ENCODE measurements around the gene FMN1.

The FMN1 gene

DNA sequence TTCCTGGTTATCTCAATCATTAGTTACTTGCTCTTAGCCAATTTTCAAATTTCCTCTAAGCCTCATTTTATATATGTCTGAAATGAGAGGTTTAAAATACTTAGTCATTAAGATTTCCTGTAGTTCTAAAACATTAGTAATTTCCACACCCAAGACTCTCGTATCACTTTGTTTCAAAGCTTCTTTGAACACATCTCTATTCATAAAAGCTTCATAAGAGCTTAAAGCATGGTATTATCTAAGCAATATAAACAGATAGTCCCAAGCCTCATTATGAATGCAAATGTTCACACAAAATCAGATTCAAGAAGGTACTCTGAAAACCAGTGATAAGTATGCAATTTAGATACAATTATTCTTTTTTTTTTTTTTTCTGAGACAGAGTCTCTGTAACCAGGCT lies 217.0 kb downstream of the FMN1 start:
- Histone ChIP-seq H3K27ac (ENCODE audit: low read depth, low read length) (no peak overlapping the region), H3K4me1 (ENCODE audit: control insufficient read depth, insufficient read depth, low read length) (no peaks in the 10 kb centered on the region), H3K27me3 (ENCODE audit: control insufficient read depth, insufficient read depth, low read length) (no peaks in the 10 kb centered on the region), H3K4me3 (ENCODE audit: low read depth, low read length) (no peak overlapping the region), H3K9me3 (ENCODE audit: control insufficient read depth, insufficient read depth, low read depth, low read length) (no peaks in the 10 kb centered on the region), H3K36me3 (ENCODE audit: control insufficient read depth, insufficient read depth, low read length) (no peaks in the 10 kb centered on the region), H3K9ac (ENCODE audit: low read length) (no peak overlapping the region)

DNA sequence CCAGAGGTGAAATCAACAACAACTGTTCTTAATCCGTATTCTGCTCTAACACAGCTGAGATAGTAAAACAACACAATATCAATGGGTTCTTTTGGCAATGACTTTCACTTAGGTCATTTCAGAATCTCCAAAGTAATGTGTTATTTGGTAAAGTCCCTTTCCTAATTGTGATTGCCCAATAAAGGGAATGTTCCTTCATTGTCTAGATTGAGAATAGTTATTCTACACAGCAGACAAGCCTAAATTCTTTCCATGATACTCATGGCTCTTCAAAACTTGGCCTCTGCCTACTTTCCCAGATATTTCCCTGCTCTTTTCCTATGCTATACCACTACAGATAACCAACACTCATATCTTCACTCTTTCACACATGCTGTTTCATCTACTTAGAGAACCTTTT lies 219.8 kb downstream of the FMN1 start:
- H3K9ac ChIP-seq (ENCODE audit: low read length): no peak overlapping the region

DNA sequence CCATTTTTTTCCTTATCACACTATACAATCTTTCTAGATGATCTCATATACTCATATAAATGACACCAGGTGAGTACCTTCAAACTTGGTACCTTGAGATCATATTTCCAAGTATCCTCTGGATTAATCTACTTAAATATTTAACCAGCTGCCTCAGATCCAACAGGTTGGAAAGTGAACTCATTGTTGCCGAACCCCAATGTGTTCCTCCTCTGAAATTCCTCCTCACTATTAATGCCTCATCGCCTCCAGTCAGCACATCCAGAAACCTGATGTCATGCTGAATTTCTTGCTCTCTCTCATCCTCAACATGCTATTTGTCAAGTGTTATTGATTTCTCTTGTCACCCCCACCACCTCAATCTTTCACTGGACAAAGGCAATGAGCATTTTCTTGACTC lies 221.8 kb downstream of the FMN1 start:
- no peaks in the 10 kb centered on the region for H3K36me3 ChIP-seq (ENCODE audit: control insufficient read depth, insufficient read depth, low read length)
- peaks cover 3% of the 10 kb centered on the region; the same call in 1 of the 2 replicates for H3K4me1 ChIP-seq (ENCODE audit: control insufficient read depth, insufficient read depth, low read length)
- no peak overlapping the region for H3K27ac ChIP-seq (ENCODE audit: low read depth, low read length)
- H3K9me3 ChIP-seq (ENCODE audit: control insufficient read depth, insufficient read depth, low read depth, low read length): no peaks in the 10 kb centered on the region
- no peak overlapping the region for H3K9ac ChIP-seq (ENCODE audit: low read length)
- no peak overlapping the region for H3K4me3 ChIP-seq (ENCODE audit: low read depth, low read length)
- H3K27me3 ChIP-seq (ENCODE audit: control insufficient read depth, insufficient read depth, low read length): no peaks in the 10 kb centered on the region

More for the DNA sequence above, 219.8 kb downstream of the FMN1 start:
- H3K27me3 ChIP-seq (ENCODE audit: control insufficient read depth, insufficient read depth, low read length): no peaks in the 10 kb centered on the region
- H3K4me3 ChIP-seq (ENCODE audit: low read depth, low read length): no peak overlapping the region
- H3K9me3 ChIP-seq (ENCODE audit: control insufficient read depth, insufficient read depth, low read depth, low read length): no peaks in the 10 kb centered on the region
- H3K36me3 ChIP-seq (ENCODE audit: control insufficient read depth, insufficient read depth, low read length): no peaks in the 10 kb centered on the region
- peaks cover 3% of the 10 kb centered on the region; the same call in 1 of the 2 replicates for H3K4me1 ChIP-seq (ENCODE audit: control insufficient read depth, insufficient read depth, low read length)
- no peak overlapping the region for H3K27ac ChIP-seq (ENCODE audit: low read depth, low read length)

DNA sequence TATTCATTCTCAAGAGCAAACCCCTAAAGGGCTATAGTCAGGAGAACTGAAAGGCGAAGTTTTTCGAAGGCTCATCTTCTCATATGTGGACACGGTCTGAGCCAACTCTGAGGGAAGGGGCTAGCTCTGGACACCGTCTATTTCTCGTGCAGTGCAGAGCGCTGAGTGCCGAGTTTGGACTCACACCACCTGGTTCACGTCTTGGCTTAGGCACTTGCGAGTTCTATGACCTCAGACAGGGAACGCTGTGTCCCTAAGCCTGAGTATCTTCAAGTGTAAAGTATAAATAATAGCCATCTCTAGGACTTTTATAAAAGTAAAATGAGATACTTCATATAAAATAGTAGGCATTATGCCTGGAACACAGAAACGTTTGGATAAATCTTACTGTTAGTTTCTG lies 223.7 kb downstream of the FMN1 start:
- Histone ChIP-seq H3K27me3 (ENCODE audit: control insufficient read depth, insufficient read depth, low read length) (no peaks in the 10 kb centered on the region), H3K36me3 (ENCODE audit: control insufficient read depth, insufficient read depth, low read length) (no peaks in the 10 kb centered on the region), H3K4me1 (ENCODE audit: control insufficient read depth, insufficient read depth, low read length) (peaks cover 3% of the 10 kb centered on the region; the same call in 1 of the 2 replicates), H3K27ac (ENCODE audit: low read depth, low read length) (no peak overlapping the region), H3K9me3 (ENCODE audit: control insufficient read depth, insufficient read depth, low read depth, low read length) (no peaks in the 10 kb centered on the region), H3K4me3 (ENCODE audit: low read depth, low read length) (no peak overlapping the region), H3K9ac (ENCODE audit: low read length) (no peak overlapping the region)

DNA sequence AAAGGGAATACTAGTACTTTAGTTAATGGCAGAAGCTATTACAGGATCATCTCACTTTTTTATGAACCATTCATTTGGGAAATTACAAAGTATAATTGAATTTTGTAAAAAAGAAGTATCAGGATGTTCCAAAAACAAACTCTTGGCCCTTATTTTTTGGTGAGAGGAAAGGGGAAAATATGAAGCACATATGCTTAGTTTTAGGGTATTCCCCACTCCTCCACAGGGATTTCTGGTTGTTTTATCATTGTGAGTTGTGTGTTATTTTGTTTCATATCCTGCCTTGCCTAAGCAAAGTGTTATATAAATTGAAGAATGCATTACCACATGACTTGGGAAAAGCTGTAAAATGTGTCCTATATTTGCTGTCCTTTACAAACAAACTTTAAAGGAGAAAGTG lies 227.0 kb downstream of the FMN1 start:
- no peak overlapping the region for H3K9ac ChIP-seq (ENCODE audit: low read length)
- H3K27me3 ChIP-seq (ENCODE audit: control insufficient read depth, insufficient read depth, low read length): no peaks in the 10 kb centered on the region
- H3K4me1 ChIP-seq (ENCODE audit: control insufficient read depth, insufficient read depth, low read length): peaks cover 3% of the 10 kb centered on the region; the same call in 1 of the 2 replicates
- H3K36me3 ChIP-seq (ENCODE audit: control insufficient read depth, insufficient read depth, low read length): no peaks in the 10 kb centered on the region; the same call in 1 of the 2 replicates
- no peak overlapping the region for H3K4me3 ChIP-seq (ENCODE audit: low read depth, low read length)
- H3K27ac ChIP-seq (ENCODE audit: low read depth, low read length): no peak overlapping the region
- H3K9me3 ChIP-seq (ENCODE audit: control insufficient read depth, insufficient read depth, low read depth, low read length): no peaks in the 10 kb centered on the region

DNA sequence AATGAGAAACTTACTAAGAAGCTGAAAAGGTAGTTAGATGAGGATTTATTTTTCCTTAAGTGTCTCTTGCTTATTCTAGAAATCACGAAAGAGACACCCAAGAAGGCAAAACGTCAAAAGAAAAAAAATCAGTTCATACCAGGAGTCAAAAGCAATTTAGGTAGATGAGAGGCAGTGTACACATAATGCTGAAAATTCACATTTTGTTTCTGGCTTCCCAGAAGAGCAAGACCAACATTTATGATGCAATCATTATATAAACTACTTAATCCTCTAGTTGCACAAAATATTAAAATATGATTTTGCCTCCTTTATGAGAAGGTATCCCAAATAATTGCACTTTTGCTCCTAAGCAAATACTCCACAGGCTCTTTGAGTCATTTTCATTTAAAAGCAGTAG lies 228.0 kb downstream of the FMN1 start:
- Histone ChIP-seq H3K27ac (ENCODE audit: low read depth, low read length) (no peak overlapping the region), H3K4me1 (ENCODE audit: control insufficient read depth, insufficient read depth, low read length) (peaks cover 3% of the 10 kb centered on the region; the same call in 1 of the 2 replicates), H3K27me3 (ENCODE audit: control insufficient read depth, insufficient read depth, low read length) (no peaks in the 10 kb centered on the region), H3K9me3 (ENCODE audit: control insufficient read depth, insufficient read depth, low read depth, low read length) (no peaks in the 10 kb centered on the region), H3K36me3 (ENCODE audit: control insufficient read depth, insufficient read depth, low read length) (no peaks in the 10 kb centered on the region; the same call in 1 of the 2 replicates), H3K4me3 (ENCODE audit: low read depth, low read length) (no peak overlapping the region), H3K9ac (ENCODE audit: low read length) (no peak overlapping the region)

DNA sequence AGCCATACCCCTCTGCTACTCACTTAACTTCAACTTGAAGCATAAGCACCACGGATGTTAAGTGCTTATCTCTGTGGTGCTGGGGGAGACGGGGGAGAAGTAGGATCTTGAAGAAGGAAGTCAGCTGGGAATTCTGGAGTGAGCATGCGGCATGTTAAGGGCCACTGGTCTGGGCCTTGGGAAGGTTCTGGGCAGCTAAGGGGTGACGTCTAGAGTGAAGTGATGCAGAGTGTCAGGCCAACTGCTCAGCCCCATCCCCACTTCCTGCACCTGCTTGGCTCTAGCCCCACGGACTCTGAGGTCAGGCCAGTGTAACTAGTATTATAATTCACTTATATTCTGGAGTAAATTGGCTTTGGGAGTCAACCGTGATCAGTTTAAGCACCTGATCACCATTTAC lies 228.6 kb downstream of the FMN1 start:
- Histone ChIP-seq H3K9me3 (ENCODE audit: control insufficient read depth, insufficient read depth, low read depth, low read length) (no peaks in the 10 kb centered on the region), H3K4me1 (ENCODE audit: control insufficient read depth, insufficient read depth, low read length) (peaks cover 3% of the 10 kb centered on the region; the same call in 1 of the 2 replicates)

DNA sequence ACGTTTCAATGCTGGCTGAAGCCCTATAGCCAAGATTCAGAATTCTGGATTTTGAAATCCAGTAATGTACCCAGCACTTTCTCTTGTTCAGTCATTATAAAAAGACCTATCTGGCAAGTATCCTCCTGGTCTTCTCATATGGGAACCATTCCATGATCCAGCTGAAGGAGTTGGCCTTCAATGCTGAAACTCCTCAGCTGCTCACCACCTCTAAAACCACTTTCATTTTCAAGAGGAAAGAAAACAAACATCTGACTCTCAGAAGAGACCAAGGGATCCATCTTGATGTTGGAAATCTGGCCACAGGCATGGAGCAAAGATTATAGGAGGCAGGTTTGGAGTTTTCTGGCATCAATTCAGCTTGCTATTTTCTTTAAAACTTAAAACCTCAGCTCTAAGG lies 235.4 kb downstream of the FMN1 start:
- Histone ChIP-seq H3K27me3 (ENCODE audit: control insufficient read depth, insufficient read depth, low read length) (no peaks in the 10 kb centered on the region), H3K9me3 (ENCODE audit: control insufficient read depth, insufficient read depth, low read depth, low read length) (no peaks in the 10 kb centered on the region), H3K36me3 (ENCODE audit: control insufficient read depth, insufficient read depth, low read length) (no peaks in the 10 kb centered on the region; the same call in 1 of the 2 replicates), H3K27ac (ENCODE audit: low read depth, low read length) (no peak overlapping the region), H3K4me3 (ENCODE audit: low read depth, low read length) (no peak overlapping the region), H3K9ac (ENCODE audit: low read length) (no peak overlapping the region), H3K4me1 (ENCODE audit: control insufficient read depth, insufficient read depth, low read length) (peaks cover 9% of the 10 kb centered on the region)

More for the DNA sequence above, 228.6 kb downstream of the FMN1 start:
- H3K27me3 ChIP-seq (ENCODE audit: control insufficient read depth, insufficient read depth, low read length): no peaks in the 10 kb centered on the region
- H3K9ac ChIP-seq (ENCODE audit: low read length): no peak overlapping the region
- no peaks in the 10 kb centered on the region; the same call in 1 of the 2 replicates for H3K36me3 ChIP-seq (ENCODE audit: control insufficient read depth, insufficient read depth, low read length)
- no peak overlapping the region for H3K27ac ChIP-seq (ENCODE audit: low read depth, low read length)
- H3K4me3 ChIP-seq (ENCODE audit: low read depth, low read length): no peak overlapping the region

DNA sequence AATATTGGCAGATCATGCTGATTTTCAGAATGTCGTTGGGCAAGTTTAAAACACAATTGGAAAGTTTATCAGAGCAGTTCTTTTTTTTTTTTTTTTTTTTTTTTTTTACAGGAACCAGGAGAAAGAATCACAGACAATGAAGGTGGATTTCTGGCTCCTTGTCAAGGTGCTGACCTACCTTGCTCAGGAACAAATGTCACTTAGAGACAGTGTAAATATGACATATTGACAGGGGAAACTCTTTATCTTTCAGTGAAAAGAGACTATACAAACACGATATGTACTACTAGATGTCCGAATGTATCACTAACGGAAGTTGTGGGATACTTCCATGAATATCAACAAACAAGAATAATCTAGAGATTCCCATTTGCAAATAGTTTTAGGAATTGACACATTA lies 237.3 kb downstream of the FMN1 start:
- H3K27ac ChIP-seq (ENCODE audit: low read depth, low read length): no peak overlapping the region
- H3K4me3 ChIP-seq (ENCODE audit: low read depth, low read length): no peak overlapping the region
- H3K9ac ChIP-seq (ENCODE audit: low read length): no peak overlapping the region
- H3K4me1 ChIP-seq (ENCODE audit: control insufficient read depth, insufficient read depth, low read length): peaks cover 28% of the 10 kb centered on the region
- no peaks in the 10 kb centered on the region for H3K36me3 ChIP-seq (ENCODE audit: control insufficient read depth, insufficient read depth, low read length)
- H3K27me3 ChIP-seq (ENCODE audit: control insufficient read depth, insufficient read depth, low read length): no peaks in the 10 kb centered on the region
- H3K9me3 ChIP-seq (ENCODE audit: control insufficient read depth, insufficient read depth, low read depth, low read length): no peaks in the 10 kb centered on the region

DNA sequence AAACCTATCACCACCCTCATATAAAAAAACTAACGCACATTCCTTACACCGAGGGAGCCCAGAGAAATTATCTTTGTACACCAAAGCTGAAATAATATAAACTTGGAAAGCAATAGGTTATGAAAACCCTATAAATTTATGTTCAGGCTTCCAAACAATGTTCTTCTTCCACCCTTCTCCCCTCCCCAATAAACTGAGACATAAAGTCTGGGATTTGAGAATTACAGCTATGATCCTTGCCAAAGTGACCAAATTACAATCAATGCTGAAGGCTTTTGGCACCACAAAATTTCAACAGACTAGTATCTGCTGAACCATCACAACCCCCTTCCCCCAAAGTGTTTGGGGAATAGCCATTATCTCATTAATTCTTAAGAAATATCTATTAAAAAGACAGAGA lies 237.8 kb downstream of the FMN1 start:
- H3K4me1 ChIP-seq (ENCODE audit: control insufficient read depth, insufficient read depth, low read length): peaks cover 33% of the 10 kb centered on the region
- no peak overlapping the region for H3K27ac ChIP-seq (ENCODE audit: low read depth, low read length)
- H3K36me3 ChIP-seq (ENCODE audit: control insufficient read depth, insufficient read depth, low read length): no peaks in the 10 kb centered on the region
- no peaks in the 10 kb centered on the region for H3K27me3 ChIP-seq (ENCODE audit: control insufficient read depth, insufficient read depth, low read length)
- H3K9ac ChIP-seq (ENCODE audit: low read length): no peak overlapping the region
- H3K4me3 ChIP-seq (ENCODE audit: low read depth, low read length): no peak overlapping the region
- no peaks in the 10 kb centered on the region for H3K9me3 ChIP-seq (ENCODE audit: control insufficient read depth, insufficient read depth, low read depth, low read length)

DNA sequence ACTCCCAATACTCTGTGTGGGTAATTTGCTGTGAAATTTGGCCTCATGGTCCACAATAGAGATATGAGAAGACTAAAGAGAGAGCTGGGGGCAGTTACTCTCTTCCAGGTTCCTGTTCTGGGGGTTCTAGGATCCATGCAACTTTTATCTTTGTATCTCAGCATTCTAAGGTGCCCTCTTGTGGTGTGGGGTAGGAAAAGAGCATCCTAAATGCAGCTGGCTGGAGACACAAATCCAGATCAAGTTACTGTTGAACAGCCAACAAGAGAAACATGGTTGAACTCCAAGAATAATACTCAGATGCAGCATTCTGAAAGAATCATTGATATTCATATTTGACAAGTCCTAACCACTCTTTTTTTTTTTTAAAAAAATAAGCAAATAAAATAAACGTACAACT lies 238.5 kb downstream of the FMN1 start:
- H3K36me3 ChIP-seq (ENCODE audit: control insufficient read depth, insufficient read depth, low read length): no peaks in the 10 kb centered on the region
- no peak overlapping the region for H3K4me3 ChIP-seq (ENCODE audit: low read depth, low read length)
- no peaks in the 10 kb centered on the region for H3K27me3 ChIP-seq (ENCODE audit: control insufficient read depth, insufficient read depth, low read length)
- H3K4me1 ChIP-seq (ENCODE audit: control insufficient read depth, insufficient read depth, low read length): peaks cover 34% of the 10 kb centered on the region
- no peak overlapping the region for H3K9ac ChIP-seq (ENCODE audit: low read length)
- no peaks in the 10 kb centered on the region for H3K9me3 ChIP-seq (ENCODE audit: control insufficient read depth, insufficient read depth, low read depth, low read length)
- no peak overlapping the region for H3K27ac ChIP-seq (ENCODE audit: low read depth, low read length)

DNA sequence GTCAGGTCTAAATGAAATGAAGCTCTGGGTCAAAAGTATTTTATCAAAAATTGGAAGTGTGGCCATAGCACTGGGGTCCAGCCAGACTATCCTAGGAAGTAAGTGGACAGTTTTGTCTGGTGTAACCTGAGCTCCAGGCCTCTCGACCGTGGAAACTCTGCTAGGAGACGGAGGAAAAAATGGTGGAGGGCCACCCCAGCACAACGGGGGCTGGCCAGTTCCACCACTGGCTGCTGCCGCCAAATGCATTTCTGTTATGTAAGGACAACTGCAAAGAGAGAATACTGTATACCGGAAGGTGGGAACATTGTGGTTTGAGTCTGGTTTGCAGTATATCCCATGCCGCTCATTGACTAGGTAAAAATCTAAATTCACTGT lies 241.0 kb downstream of the FMN1 start:
- no peaks in the 10 kb centered on the region for H3K36me3 ChIP-seq (ENCODE audit: control insufficient read depth, insufficient read depth, low read length)
- H3K4me1 ChIP-seq (ENCODE audit: control insufficient read depth, insufficient read depth, low read length): peaks cover 34% of the 10 kb centered on the region
- H3K27me3 ChIP-seq (ENCODE audit: control insufficient read depth, insufficient read depth, low read length): no peaks in the 10 kb centered on the region
- H3K9ac ChIP-seq (ENCODE audit: low read length): no peak overlapping the region
- peak overlapping the region; percentile 10 for H3K4me3 ChIP-seq (ENCODE audit: low read depth, low read length)
- peak overlapping the region; percentile 7; the same call in 1 of the 2 replicates for H3K27ac ChIP-seq (ENCODE audit: low read depth, low read length)
- peaks cover 5% of the 10 kb centered on the region; the same call in 1 of the 2 replicates for H3K9me3 ChIP-seq (ENCODE audit: control insufficient read depth, insufficient read depth, low read depth, low read length)
